ENCODE results near the gene CDH16. TPM values are rescaled to one million over a fixed set of nuclear protein-coding genes. Genes with fewer than 3 reads are reported as not detected.

CDH16 gene
- total RNA-seq, 1 experiment from 2014 or later: not detected

DNA sequence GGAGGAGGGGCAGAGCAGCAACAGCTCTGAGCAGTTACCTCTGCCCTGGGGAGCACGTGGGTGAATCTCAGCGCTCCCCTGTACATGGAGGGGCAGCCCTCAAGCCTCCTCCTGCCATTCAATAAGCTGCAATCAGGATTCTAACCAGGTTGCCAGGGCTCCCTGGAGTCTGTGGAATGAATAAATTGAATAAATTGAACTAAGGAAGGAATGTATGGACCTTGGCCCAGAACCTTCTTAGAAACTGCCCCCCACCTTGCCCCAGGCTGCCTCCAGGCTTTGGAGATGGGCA, 1.6 kb upstream of the CDH16 start:
- intact Hi-C loops (cut with micrococcal nuclease; ENCODE audit: unreplicated experiment): no loop called here
- Histone ChIP-seq H3K36me3 (ENCODE audit: insufficient read depth, low read length, poor library complexity, severe bottlenecking) (no peaks in the 10 kb centered on the region), H3K4me3 (ENCODE audit: low read depth, low read length, poor library complexity, severe bottlenecking) (no peak overlapping the region), H3K27me3 (replicated peaks; ENCODE audit: insufficient read depth, low read depth, low read length, poor library complexity) (peaks cover 18% of the 10 kb centered on the region), H3K9me3 (ENCODE audit: low read depth, low read length, poor library complexity, severe bottlenecking) (no peaks in the 10 kb centered on the region), H3K27ac (ENCODE audit: low read depth, low read length, poor library complexity, severe bottlenecking) (no peak overlapping the region), H3K4me1 (ENCODE audit: insufficient read depth, low read length, poor library complexity, severe bottlenecking) (peaks cover 7% of the 10 kb centered on the region)
- no peak for DNase-seq (ENCODE audit: low spot score)
- TF ChIP-seq, protein P1, sequence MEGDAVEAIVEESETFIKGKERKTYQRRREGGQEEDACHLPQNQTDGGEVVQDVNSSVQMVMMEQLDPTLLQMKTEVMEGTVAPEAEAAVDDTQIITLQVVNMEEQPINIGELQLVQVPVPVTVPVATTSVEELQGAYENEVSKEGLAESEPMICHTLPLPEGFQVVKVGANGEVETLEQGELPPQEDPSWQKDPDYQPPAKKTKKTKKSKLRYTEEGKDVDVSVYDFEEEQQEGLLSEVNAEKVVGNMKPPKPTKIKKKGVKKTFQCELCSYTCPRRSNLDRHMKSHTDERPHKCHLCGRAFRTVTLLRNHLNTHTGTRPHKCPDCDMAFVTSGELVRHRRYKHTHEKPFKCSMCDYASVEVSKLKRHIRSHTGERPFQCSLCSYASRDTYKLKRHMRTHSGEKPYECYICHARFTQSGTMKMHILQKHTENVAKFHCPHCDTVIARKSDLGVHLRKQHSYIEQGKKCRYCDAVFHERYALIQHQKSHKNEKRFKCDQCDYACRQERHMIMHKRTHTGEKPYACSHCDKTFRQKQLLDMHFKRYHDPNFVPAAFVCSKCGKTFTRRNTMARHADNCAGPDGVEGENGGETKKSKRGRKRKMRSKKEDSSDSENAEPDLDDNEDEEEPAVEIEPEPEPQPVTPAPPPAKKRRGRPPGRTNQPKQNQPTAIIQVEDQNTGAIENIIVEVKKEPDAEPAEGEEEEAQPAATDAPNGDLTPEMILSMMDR (conservative IDR thresholded peaks at IDR 0.05; ENCODE audit: low read depth, low read length): no peak
- POLR2A ChIA-PET (ENCODE audit: low non-redundant PET): interaction anchor here (0.7 kb wide), 1 partner anchor 20 kb away, joined by 4 read pairs; no protein-coding TSS in a partner anchor
- no TSS peak for BruUV-seq (replicated peaks)
- CTCF ChIA-PET: interaction anchor here (0.5 kb wide), 1 partner anchor 404 kb away, joined by 6 read pairs; no protein-coding TSS in a partner anchor

DNA sequence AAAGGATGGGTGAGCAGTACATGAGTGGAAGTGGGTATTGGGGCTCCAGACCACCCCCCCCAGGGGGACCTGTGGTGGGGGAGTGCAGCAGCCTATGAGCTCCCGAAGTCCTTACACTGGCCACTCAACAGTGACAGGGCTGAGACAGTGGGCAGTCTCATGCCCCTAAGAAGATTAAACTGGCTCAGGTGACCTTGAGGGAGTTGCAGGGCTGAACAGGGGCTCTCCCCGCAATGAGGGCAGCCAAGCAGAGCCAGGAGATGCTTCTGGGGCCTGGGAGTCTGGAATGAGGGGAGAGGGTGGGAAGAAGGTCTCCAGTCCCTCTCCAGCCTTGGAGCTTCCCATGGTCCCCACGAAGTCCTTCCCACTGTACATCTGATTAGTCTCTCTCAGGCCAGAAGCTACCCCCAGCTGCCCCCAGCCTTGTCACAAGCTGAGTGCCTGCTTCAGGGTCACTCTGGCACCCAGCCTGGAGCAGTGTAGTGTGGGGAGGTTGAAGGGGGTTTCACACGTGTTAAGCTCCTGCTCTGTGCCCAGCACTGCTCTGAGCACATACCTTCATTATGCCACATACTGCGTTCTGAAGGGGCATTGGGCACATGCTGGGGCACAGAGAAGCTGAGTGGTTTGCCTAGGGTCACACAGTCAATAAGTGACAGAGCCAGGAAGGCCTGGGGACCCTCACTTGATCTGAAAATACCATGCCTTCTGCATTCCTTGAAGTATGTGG, 1.0 kb upstream of the CDH16 start:
- Histone ChIP-seq H3K4me3 (ENCODE audit: low read depth, low read length, poor library complexity, severe bottlenecking) (no peak overlapping the region), H3K9me3 (ENCODE audit: low read depth, low read length, poor library complexity, severe bottlenecking) (no peaks in the 10 kb centered on the region), H3K27ac (ENCODE audit: low read depth, low read length, poor library complexity, severe bottlenecking) (no peak overlapping the region), H3K4me1 (ENCODE audit: insufficient read depth, low read length, poor library complexity, severe bottlenecking) (peaks cover 7% of the 10 kb centered on the region), H3K27me3 (replicated peaks; ENCODE audit: insufficient read depth, low read depth, low read length, poor library complexity) (peaks cover 13% of the 10 kb centered on the region), H3K36me3 (ENCODE audit: insufficient read depth, low read length, poor library complexity, severe bottlenecking) (no peaks in the 10 kb centered on the region)
- no peak for DNase-seq (ENCODE audit: low spot score)
- POLR2A ChIA-PET (ENCODE audit: low non-redundant PET): interaction anchor here (0.7 kb wide), 1 partner anchor 20 kb away, joined by 4 read pairs; no protein-coding TSS in a partner anchor
- CTCF ChIA-PET: interaction anchor here (0.8 kb wide), 1 partner anchor 9 kb away, joined by 3 read pairs; no protein-coding TSS in a partner anchor
- no peak for TF ChIP-seq EZH2 (IDR thresholded peaks at IDR 0.05; ENCODE audit: borderline replicate concordance, low read depth, low read length, poor library complexity, severe bottlenecking)
- TF ChIP-seq, protein P1 (conservative IDR thresholded peaks at IDR 0.05; ENCODE audit: low read depth, low read length): no peak
- intact Hi-C loops (cut with micrococcal nuclease; ENCODE audit: unreplicated experiment): no loop called here
- BruUV-seq (replicated peaks): no TSS peak

DNA sequence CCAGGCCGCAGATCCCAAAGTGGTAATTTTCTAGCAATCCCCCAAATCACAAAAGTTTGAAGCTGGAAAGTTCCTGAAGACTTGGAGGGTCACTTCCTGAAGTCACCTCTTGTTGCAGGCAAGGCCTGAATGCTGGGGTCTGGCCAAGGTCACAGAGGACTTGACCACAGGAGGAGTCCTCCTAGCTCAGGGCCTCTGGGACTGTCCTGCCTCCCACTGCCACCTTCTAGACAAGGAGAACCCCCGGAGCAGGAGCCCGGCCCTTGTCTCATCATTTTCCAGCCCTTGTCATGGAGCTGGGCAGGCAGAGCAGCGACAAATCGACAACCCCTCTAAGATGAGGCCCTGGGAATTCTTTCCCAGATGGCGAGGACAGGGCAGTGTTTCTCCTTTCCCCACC, 330 bp downstream of the CDH16 start:
- H3K9me3 ChIP-seq (ENCODE audit: low read depth, low read length, poor library complexity, severe bottlenecking): no peaks in the 10 kb centered on the region
- no peak for TF ChIP-seq EZH2 (IDR thresholded peaks at IDR 0.05; ENCODE audit: borderline replicate concordance, low read depth, low read length, poor library complexity, severe bottlenecking)
- TF ChIP-seq, protein P1 (conservative IDR thresholded peaks at IDR 0.05; ENCODE audit: low read depth, low read length): no peak
- no peak overlapping the region for H3K27ac ChIP-seq (ENCODE audit: low read depth, low read length, poor library complexity, severe bottlenecking)
- peaks cover 6% of the 10 kb centered on the region for H3K4me1 ChIP-seq (ENCODE audit: insufficient read depth, low read length, poor library complexity, severe bottlenecking)
- no TSS peak for BruUV-seq (replicated peaks)
- no peak overlapping the region for H3K4me3 ChIP-seq (ENCODE audit: low read depth, low read length, poor library complexity, severe bottlenecking)
- CTCF ChIA-PET: no interaction called here
- intact Hi-C loops (cut with micrococcal nuclease; ENCODE audit: unreplicated experiment): no loop called here
- DNase-seq (ENCODE audit: low spot score): no peak
- H3K27me3 ChIP-seq (replicated peaks; ENCODE audit: insufficient read depth, low read depth, low read length, poor library complexity): no peaks in the 10 kb centered on the region
- no peaks in the 10 kb centered on the region for H3K36me3 ChIP-seq (ENCODE audit: insufficient read depth, low read length, poor library complexity, severe bottlenecking)
- POLR2A ChIA-PET (ENCODE audit: low non-redundant PET): no interaction called here

All from A673 (cell line).